ENCODE data around the gene STAT5B.
"Not testable (repeated sequence)": the region's sequence is repeated elsewhere in the genome, so short reads cannot be mapped to it uniquely, and the experiment has no call there.

The STAT5B gene

GRCh38 chr17:42305543-42306384 lies 29.6 kb upstream of the STAT5B start:
- Histone ChIP-seq H3K4me3 (ENCODE audit: low read length) (no peak overlapping the region), H3K9me3 (ENCODE audit: control insufficient read depth, low read length) (no peaks in the 10 kb centered on the region), H3K4me1 (ENCODE audit: control insufficient read depth, insufficient read depth, low read length) (peaks cover 15% of the 10 kb centered on the region), H3K36me3 (ENCODE audit: control insufficient read depth, insufficient read depth, low read length, severe bottlenecking) (peaks cover 97% of the 10 kb centered on the region), H3K9ac (ENCODE audit: low read length) (no peak overlapping the region), H3K27me3 (replicated peaks; ENCODE audit: control insufficient read depth, insufficient read depth, low read length) (no peaks in the 10 kb centered on the region)
- DNase-seq (ENCODE audit: low read depth): no peak

GRCh38 chr17:42305031-42305330 lies 28.8 kb upstream of the STAT5B start:
- DNase-seq (ENCODE audit: low read depth); H3K9me3 ChIP-seq (ENCODE audit: control insufficient read depth, low read length); H3K27me3 ChIP-seq (replicated peaks; ENCODE audit: control insufficient read depth, insufficient read depth, low read length); H3K4me3 ChIP-seq (ENCODE audit: low read length); H3K9ac ChIP-seq (ENCODE audit: low read length); H3K4me1 ChIP-seq (ENCODE audit: control insufficient read depth, insufficient read depth, low read length): not testable (repeated sequence)
- H3K36me3 ChIP-seq (ENCODE audit: control insufficient read depth, insufficient read depth, low read length, severe bottlenecking): peaks cover 92% of the 10 kb centered on the region

GRCh38 chr17:42304187-42305030 lies 28.2 kb upstream of the STAT5B start:
- Histone ChIP-seq H3K4me1 (ENCODE audit: control insufficient read depth, insufficient read depth, low read length) (peaks cover 2% of the 10 kb centered on the region), H3K27me3 (replicated peaks; ENCODE audit: control insufficient read depth, insufficient read depth, low read length) (no peaks in the 10 kb centered on the region), H3K9me3 (ENCODE audit: control insufficient read depth, low read length) (no peaks in the 10 kb centered on the region)

GRCh38 chr17:42303694-42304093 lies 27.5 kb upstream of the STAT5B start:
- Histone ChIP-seq H3K9me3 (ENCODE audit: control insufficient read depth, low read length) (no peaks in the 10 kb centered on the region), H3K4me1 (ENCODE audit: control insufficient read depth, insufficient read depth, low read length) (no peaks in the 10 kb centered on the region), H3K36me3 (ENCODE audit: control insufficient read depth, insufficient read depth, low read length, severe bottlenecking) (peaks cover 89% of the 10 kb centered on the region), H3K27me3 (replicated peaks; ENCODE audit: control insufficient read depth, insufficient read depth, low read length) (no peaks in the 10 kb centered on the region), H3K9ac (ENCODE audit: low read length) (no peak overlapping the region), H3K4me3 (ENCODE audit: low read length) (no peak overlapping the region)
- no peak for DNase-seq (ENCODE audit: low read depth)

More at GRCh38 chr17:42304187-42305030, 28.2 kb upstream of the STAT5B start:
- Histone ChIP-seq H3K4me3 (ENCODE audit: low read length) (no peak overlapping the region), H3K9ac (ENCODE audit: low read length) (no peak overlapping the region), H3K36me3 (ENCODE audit: control insufficient read depth, insufficient read depth, low read length, severe bottlenecking) (peaks cover 89% of the 10 kb centered on the region)
- no peak for DNase-seq (ENCODE audit: low read depth)

- Histone ChIP-seq H3K27me3 (replicated peaks; ENCODE audit: control insufficient read depth, insufficient read depth, low read length) (no peaks in the 10 kb centered on the region), H3K9me3 (ENCODE audit: control insufficient read depth, low read length) (no peaks in the 10 kb centered on the region), H3K4me3 (ENCODE audit: low read length) (no peak overlapping the region), H3K36me3 (ENCODE audit: control insufficient read depth, insufficient read depth, low read length, severe bottlenecking) (peaks cover 80% of the 10 kb centered on the region), H3K4me1 (ENCODE audit: control insufficient read depth, insufficient read depth, low read length) (no peaks in the 10 kb centered on the region), H3K9ac (ENCODE audit: low read length) (no peak overlapping the region)
- no peak for DNase-seq (ENCODE audit: low read depth)
These were observed 24.8 kb upstream of the STAT5B start for GRCh38 chr17:42301022-42301421.

- H3K4me1 ChIP-seq (ENCODE audit: control insufficient read depth, insufficient read depth, low read length); H3K9me3 ChIP-seq (ENCODE audit: control insufficient read depth, low read length); DNase-seq (ENCODE audit: low read depth); H3K9ac ChIP-seq (ENCODE audit: low read length); H3K4me3 ChIP-seq (ENCODE audit: low read length); H3K27me3 ChIP-seq (replicated peaks; ENCODE audit: control insufficient read depth, insufficient read depth, low read length): not testable (repeated sequence)
- H3K36me3 ChIP-seq (ENCODE audit: control insufficient read depth, insufficient read depth, low read length, severe bottlenecking): peaks cover 82% of the 10 kb centered on the region
These were observed 23.7 kb upstream of the STAT5B start for GRCh38 chr17:42299913-42300312.

- not testable (repeated sequence) for H3K9ac ChIP-seq (ENCODE audit: low read length); H3K9me3 ChIP-seq (ENCODE audit: control insufficient read depth, low read length); H3K27me3 ChIP-seq (replicated peaks; ENCODE audit: control insufficient read depth, insufficient read depth, low read length); H3K4me1 ChIP-seq (ENCODE audit: control insufficient read depth, insufficient read depth, low read length); DNase-seq (ENCODE audit: low read depth); H3K4me3 ChIP-seq (ENCODE audit: low read length)
- peaks cover 80% of the 10 kb centered on the region for H3K36me3 ChIP-seq (ENCODE audit: control insufficient read depth, insufficient read depth, low read length, severe bottlenecking)
These were observed 23.2 kb upstream of the STAT5B start for GRCh38 chr17:42299361-42299760.

- H3K9me3 ChIP-seq (ENCODE audit: control insufficient read depth, low read length); H3K9ac ChIP-seq (ENCODE audit: low read length); DNase-seq (ENCODE audit: low read depth); H3K4me3 ChIP-seq (ENCODE audit: low read length); H3K27me3 ChIP-seq (replicated peaks; ENCODE audit: control insufficient read depth, insufficient read depth, low read length): not testable (repeated sequence)
- peaks cover 74% of the 10 kb centered on the region for H3K36me3 ChIP-seq (ENCODE audit: control insufficient read depth, insufficient read depth, low read length, severe bottlenecking)
- peaks cover 17% of the 10 kb centered on the region for H3K4me1 ChIP-seq (ENCODE audit: control insufficient read depth, insufficient read depth, low read length)
These were observed 21.6 kb upstream of the STAT5B start for GRCh38 chr17:42297775-42298174.

- peaks cover 56% of the 10 kb centered on the region for H3K36me3 ChIP-seq (ENCODE audit: control insufficient read depth, insufficient read depth, low read length, severe bottlenecking)
- H3K9me3 ChIP-seq (ENCODE audit: control insufficient read depth, low read length): no peaks in the 10 kb centered on the region
- no peak for DNase-seq (ENCODE audit: low read depth)
- H3K9ac ChIP-seq (ENCODE audit: low read length): no peak overlapping the region
- H3K27me3 ChIP-seq (replicated peaks; ENCODE audit: control insufficient read depth, insufficient read depth, low read length): no peaks in the 10 kb centered on the region
- H3K4me3 ChIP-seq (ENCODE audit: low read length): no peak overlapping the region
- H3K4me1 ChIP-seq (ENCODE audit: control insufficient read depth, insufficient read depth, low read length): peaks cover 29% of the 10 kb centered on the region
These were observed 19.8 kb upstream of the STAT5B start for GRCh38 chr17:42296012-42296411.

- Histone ChIP-seq H3K9me3 (ENCODE audit: control insufficient read depth, low read length) (no peaks in the 10 kb centered on the region), H3K4me1 (ENCODE audit: control insufficient read depth, insufficient read depth, low read length) (peaks cover 36% of the 10 kb centered on the region), H3K4me3 (ENCODE audit: low read length) (peak overlapping the region; percentile 15), H3K27me3 (replicated peaks; ENCODE audit: control insufficient read depth, insufficient read depth, low read length) (no peaks in the 10 kb centered on the region), H3K36me3 (ENCODE audit: control insufficient read depth, insufficient read depth, low read length, severe bottlenecking) (peaks cover 54% of the 10 kb centered on the region), H3K9ac (ENCODE audit: low read length) (peak overlapping the region; percentile 48)
- DNase-seq (ENCODE audit: low read depth): no peak
These were observed 18.5 kb upstream of the STAT5B start for GRCh38 chr17:42294469-42295398.

GRCh38 chr17:42291129-42291528 lies 14.9 kb upstream of the STAT5B start:
- no peaks in the 10 kb centered on the region for H3K27me3 ChIP-seq (replicated peaks; ENCODE audit: control insufficient read depth, insufficient read depth, low read length)
- DNase-seq (ENCODE audit: low read depth): no peak
- peaks cover 58% of the 10 kb centered on the region for H3K4me1 ChIP-seq (ENCODE audit: control insufficient read depth, insufficient read depth, low read length)
- peak overlapping the region; percentile 49 for H3K9ac ChIP-seq (ENCODE audit: low read length)
- no peak overlapping the region for H3K4me3 ChIP-seq (ENCODE audit: low read length)
- H3K9me3 ChIP-seq (ENCODE audit: control insufficient read depth, low read length): no peaks in the 10 kb centered on the region
- peaks cover 28% of the 10 kb centered on the region for H3K36me3 ChIP-seq (ENCODE audit: control insufficient read depth, insufficient read depth, low read length, severe bottlenecking)
